Islet of Langerhans (tissue), 1 donor: Measurements from ENCODE around the gene NAT10.
"Not testable (repeated sequence)": the region's sequence is repeated elsewhere in the genome, so short reads cannot be mapped to it uniquely, and the experiment has no call there.

Experiments used
- FAIRE-seq: peaks from one replicate; lab custom pipeline; 2011; peaks lifted over from hg19 to GRCh38; lab: Jason Lieb, UNC

NAT10 gene

DNA sequence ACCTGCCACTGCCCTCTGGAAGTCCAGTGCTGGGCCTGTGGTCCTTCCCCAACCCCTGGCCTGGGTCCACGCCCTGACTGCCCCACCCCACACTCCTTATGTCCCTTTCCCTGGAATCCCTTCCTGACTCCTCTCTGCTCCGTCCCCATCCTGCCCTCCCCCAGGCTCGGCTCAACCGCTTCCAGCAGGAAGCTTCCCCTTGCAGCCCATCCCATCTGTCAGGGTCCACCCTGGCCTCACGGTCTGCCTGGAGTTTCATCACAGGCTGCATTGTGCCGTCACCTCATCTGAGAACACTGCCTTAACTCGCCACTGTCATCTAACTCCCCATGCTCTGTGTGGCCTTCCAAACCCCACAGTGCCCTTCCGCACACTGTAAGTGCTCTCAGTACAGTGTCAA is 64.3 kb downstream of the NAT10 start:
- no peak for FAIRE-seq

GRCh38 chr11:34173050-34173449 is 67.6 kb downstream of the NAT10 start:
- no peak for FAIRE-seq

GRCh38 chr11:34174412-34175041 is 69.1 kb downstream of the NAT10 start:
- FAIRE-seq: no peak

DNA sequence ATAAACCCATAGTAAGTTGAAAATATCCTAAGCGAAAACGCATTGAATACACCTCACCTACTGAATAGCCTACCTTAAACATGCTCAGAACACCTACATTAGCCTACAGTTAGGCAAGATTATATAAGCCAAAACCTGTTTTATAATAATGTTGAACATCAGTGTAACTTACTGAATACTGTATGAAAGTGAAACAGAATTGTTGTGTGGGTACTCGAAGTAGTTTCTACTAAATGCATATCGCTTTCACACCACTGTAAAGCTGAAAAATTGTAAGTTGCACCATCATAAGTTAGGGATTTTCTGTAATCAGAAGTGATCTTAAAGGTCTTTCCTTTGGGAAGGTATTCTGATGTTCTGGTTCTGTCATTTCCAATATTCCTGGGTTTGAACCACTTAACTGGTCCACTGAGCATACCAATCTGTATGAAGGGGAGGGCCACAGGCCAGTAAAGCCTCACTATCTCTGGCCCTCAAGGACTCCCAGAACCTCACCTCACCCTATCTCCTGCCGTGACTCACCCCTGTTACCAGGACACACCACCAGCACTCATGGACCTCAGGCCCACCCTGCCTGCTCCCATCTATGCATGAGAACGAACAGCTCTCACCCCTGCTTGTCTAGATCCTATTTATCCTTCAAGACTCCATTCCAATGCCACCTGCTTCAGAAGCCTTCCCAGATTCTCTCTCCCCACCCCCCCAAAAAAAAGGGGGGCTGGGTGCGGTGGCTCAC is 70.0 kb downstream of the NAT10 start:
- no peak for FAIRE-seq

GRCh38 chr11:34176751-34177209 is 71.4 kb downstream of the NAT10 start:
- FAIRE-seq: no peak

GRCh38 chr11:34178209-34178821 is 72.9 kb downstream of the NAT10 start:
- no peak for FAIRE-seq

DNA sequence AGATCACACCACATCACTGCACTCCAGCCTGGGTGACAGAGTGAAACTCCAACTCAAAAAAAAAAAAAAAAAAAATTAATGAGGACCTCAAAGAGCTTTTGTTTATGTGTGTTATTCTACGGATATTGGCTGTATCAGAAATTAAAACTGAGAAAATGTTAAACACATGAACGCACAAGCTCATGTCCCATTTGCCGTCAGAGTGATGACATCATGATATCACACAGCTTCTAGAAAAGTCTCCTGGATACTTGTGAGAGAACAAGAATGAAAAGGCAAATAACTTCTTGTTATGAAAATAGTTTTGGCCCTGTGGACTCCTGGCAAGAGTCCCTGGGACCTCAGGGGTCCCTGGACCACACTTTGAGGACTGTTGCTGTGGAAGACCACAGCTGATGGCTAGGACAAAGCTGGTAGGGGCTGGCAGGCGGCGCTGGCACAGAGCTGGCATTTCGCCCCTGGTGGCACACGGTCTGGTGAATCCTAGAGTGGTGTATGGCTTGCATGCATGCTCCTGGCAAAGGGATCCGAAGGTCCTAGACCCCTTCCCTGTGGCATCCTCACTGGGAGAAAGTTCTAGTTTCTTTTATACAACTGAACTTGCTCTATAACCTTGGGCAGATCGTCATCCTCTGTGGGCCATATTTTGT is 73.7 kb downstream of the NAT10 start:
- no peak for FAIRE-seq

GRCh38 chr11:34180040-34180813 is 74.8 kb downstream of the NAT10 start:
- no peak for FAIRE-seq

- not testable (repeated sequence) for FAIRE-seq
Measured at GRCh38 chr11:34180814-34181165, 75.4 kb downstream of the NAT10 start.

- no peak for FAIRE-seq
Measured at GRCh38 chr11:34181251-34181650, 75.8 kb downstream of the NAT10 start.

DNA sequence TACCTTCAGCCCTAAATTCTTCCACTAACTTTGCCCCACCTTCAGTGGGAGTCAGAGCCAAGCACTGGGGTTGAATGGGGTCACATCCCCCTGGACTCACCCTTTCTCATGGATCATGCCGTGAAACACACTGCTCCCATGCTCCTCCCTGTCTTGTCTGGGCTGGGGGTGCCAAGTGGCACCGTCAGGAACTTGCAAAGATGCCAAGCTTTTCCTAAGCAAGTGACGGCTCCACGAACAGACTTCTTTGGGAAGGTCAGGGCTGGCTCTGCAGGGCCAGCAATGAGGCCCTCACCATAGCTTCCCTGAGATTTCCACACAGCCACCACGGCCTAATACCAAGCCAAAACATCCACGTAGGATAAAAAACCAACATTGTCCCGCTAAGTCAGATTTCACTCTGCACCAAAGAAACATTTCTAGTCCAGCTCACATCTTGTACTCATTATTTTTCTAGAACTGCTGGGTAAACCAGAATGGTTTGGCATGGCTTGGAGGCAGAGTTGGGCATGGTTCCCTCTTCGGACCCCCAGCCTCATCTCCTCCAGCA is 76.5 kb downstream of the NAT10 start:
- no peak for FAIRE-seq

DNA sequence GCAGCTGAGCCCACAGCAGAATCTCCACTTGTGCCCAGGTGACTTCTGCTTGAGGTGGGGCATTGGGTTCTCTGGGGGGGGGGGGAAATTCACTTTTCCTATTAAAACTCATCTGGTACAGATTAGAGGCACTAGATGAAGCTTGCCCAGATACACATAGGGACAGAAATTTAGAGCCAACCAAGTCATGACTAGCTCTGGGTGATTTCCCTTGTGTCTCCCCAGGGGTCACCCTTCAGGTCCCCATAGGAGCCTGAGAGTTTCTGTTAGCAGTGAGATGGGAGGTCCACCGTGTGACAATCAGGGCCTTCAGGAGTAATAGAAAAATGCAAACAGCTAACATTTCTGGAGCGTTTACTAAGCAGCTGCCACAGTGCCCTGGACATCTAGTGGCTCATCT is 77.0 kb downstream of the NAT10 start:
- no peak for FAIRE-seq

GRCh38 chr11:34182921-34183685 is 77.7 kb downstream of the NAT10 start:
- FAIRE-seq: no peak

- no peak for FAIRE-seq
Measured at GRCh38 chr11:34183848-34184391, 78.5 kb downstream of the NAT10 start.

- no peak for FAIRE-seq
Measured at GRCh38 chr11:34184505-34185015, 79.1 kb downstream of the NAT10 start.

DNA sequence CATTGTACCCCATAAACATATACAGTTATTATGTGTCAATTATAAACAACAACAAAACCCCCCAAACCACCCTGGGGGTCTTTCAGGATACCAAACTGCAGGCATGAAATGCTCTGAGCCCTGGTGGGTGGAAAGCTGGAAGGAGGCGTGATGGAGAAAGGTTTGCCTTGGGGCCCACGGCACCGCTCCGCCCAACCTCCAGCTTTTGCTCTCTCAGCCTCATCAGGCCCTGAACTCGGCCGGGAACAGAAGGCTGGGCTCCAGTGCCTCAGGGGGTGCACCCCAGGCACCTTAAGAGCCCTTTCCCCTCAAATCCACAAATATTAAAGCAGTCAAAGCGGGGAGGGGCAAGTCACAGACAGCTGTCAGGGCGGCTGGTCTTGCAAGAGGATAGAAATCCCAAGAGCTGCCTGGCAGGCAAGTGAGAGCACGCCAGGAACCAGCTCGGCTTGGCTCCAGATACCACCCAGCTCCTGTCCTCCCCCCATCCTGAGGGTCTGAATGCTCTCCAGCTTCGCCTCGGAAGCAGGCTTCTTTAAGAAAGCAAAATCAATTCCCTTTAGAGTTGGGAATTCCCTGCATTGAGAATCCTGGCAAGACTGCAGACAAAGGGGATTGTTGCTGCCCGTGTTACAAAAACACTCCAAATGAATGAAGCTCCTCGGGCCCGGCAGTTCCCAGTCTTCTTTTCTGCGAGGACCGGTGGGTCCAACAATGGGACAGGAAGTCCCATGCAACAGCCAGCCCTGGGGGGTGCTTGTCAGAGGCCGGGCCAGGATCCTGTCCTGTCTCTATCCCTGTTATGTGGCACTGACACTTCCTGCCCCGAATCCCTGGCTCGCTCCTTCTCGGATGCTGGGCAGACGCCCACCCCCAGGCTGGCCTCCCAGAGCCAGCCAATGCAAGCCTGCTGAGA is 80.8 kb downstream of the NAT10 start:
- FAIRE-seq: no peak

- FAIRE-seq: no peak
Measured at GRCh38 chr11:34188181-34188580, 82.8 kb downstream of the NAT10 start.

- FAIRE-seq: no peak
Measured at GRCh38 chr11:34189191-34189590, 83.8 kb downstream of the NAT10 start.
